Lower leg skin (tissue), 4 donors: ENCODE measurements around the gene EBI3. TPM values are rescaled to one million over a fixed set of nuclear protein-coding genes. Genes with fewer than 3 reads are reported as not detected.
"Not testable (repeated sequence)": the region's sequence is repeated elsewhere in the genome, so short reads cannot be mapped to it uniquely, and the experiment has no call there.

ENCODE experiments used
- DNase-seq, 2 donors: peaks; one replicate each; pipeline ENCODE4 v3.0.0-alpha.2; 2019; ENCODE audit warnings: low spot score in 2 of 2
- H3K4me3 ChIP-seq: fragments of 200-600 bp; sonication (generic); 2 replicates; pipeline ENCODE4 v1.5.1; 2017; ENCODE audit warnings: mild to moderate bottlenecking, low read depth; ENCODE audit not compliant: poor library complexity, severe bottlenecking
- POLR2A ChIP-seq, 2 donors: fragments of 450-650 bp; IDR thresholded peaks; one replicate each; pipeline ENCODE4 v1.6.1; 2016 to 2017; ENCODE audit warnings: antibody characterized with exemption in 2 of 2, mild to moderate bottlenecking in 1 of 2, moderate library complexity in 1 of 2
- WGBS, 2 donors: methylation state at CpG; one replicate each; pipeline ENCODE4 v1.1.5; 2018; 5-methylcytosine and 5-hydroxymethylcytosine counted together
- intact Hi-C: fragments of 100-400 bp; cut with DNase I; formaldehyde crosslinking; loops from one replicate; pipeline ENCODE4 v1.15.0; 2023; ENCODE audit warnings: low total_unique reads
- total RNA-seq, 4 donors: library from RNA; depleted of rRNA; stranded (reverse); fragments of >200 nt; gene quantifications; one replicate each; pipeline ENCODE4 v1.1.0, GENCODE V29; 2016
- TF ChIP-seq, protein P1 (sequence below), 3 donors: fragments of 450-650 bp; IDR thresholded peaks; one replicate each; pipeline ENCODE4 v1.5.1; 2016; ENCODE audit warnings: antibody characterized with exemption in 3 of 3, mild to moderate bottlenecking in 3 of 3, moderate library complexity in 2 of 3

EBI3 gene
- total RNA-seq, 4 donors from 2014 or later = 2.2 TPM; not detected in 3

DNA sequence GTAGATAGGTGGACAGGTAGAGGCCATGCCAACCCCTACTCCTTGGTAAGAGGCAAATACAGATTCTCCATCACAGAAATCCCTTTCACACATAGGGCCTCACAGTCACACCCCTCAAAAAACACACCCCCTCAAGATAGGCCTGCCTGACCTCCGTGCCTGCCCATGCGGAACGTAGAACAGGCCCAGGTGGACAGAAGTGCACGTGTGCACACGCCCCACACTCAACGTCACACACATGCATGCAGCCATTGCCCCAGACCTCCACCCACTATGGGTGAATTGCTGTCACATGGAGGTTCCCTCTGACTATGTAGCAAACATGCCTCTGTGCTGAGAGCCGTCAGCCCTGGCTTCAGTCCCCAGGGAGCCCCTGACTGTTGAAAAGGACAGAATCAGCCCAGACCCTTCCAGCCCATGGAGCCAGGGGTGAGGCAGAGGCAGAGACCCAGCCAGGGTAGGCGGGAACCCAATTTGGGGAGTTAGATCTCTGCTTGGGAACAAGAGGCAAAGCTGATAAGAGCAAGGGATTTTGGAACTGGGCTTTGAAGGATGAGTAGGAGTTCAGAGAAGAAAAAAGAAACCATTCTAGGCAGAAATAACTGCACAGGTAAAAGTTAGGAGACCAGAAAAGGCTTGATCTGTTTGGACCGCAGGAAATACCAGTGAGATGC is 43.8 kb upstream of the EBI3 start:
- intact Hi-C loops = no loop called here
- DNase-seq = no peak
- no peak overlapping the region for H3K4me3 ChIP-seq
- TF ChIP-seq POLR2A (IDR thresholded peaks at IDR 0.05) = no peak
- TF ChIP-seq, protein P1, sequence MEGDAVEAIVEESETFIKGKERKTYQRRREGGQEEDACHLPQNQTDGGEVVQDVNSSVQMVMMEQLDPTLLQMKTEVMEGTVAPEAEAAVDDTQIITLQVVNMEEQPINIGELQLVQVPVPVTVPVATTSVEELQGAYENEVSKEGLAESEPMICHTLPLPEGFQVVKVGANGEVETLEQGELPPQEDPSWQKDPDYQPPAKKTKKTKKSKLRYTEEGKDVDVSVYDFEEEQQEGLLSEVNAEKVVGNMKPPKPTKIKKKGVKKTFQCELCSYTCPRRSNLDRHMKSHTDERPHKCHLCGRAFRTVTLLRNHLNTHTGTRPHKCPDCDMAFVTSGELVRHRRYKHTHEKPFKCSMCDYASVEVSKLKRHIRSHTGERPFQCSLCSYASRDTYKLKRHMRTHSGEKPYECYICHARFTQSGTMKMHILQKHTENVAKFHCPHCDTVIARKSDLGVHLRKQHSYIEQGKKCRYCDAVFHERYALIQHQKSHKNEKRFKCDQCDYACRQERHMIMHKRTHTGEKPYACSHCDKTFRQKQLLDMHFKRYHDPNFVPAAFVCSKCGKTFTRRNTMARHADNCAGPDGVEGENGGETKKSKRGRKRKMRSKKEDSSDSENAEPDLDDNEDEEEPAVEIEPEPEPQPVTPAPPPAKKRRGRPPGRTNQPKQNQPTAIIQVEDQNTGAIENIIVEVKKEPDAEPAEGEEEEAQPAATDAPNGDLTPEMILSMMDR (IDR thresholded peaks at IDR 0.05) = no peak
- 58 to 83% methylated on average over 4 to 9 of the region's 9 CpGs for WGBS, 2 donors

- peak; percentile 35 to 91 for DNase-seq
- no peak for TF ChIP-seq POLR2A (IDR thresholded peaks at IDR 0.05)
- TF ChIP-seq, protein P1 (IDR thresholded peaks at IDR 0.05) = peak in 1 of 3 donors; percentile 9
- intact Hi-C loops = no loop called here
- no peak overlapping the region for H3K4me3 ChIP-seq
- 39 to 43% methylated on average over 22 of the region's 22 CpGs for WGBS, 2 donors
Measured at GRCh38 chr19:4186087-4186993, 43.0 kb upstream of the EBI3 start.

GRCh38 chr19:4187313-4188122 is 41.8 kb upstream of the EBI3 start:
- no peak overlapping the region for H3K4me3 ChIP-seq
- DNase-seq = no peak
- intact Hi-C loops = no loop called here
- TF ChIP-seq POLR2A (IDR thresholded peaks at IDR 0.05) = no peak
- TF ChIP-seq, protein P1 (IDR thresholded peaks at IDR 0.05) = no peak
- WGBS, 2 donors = 91 to 94% methylated on average over 10 of the region's 10 CpGs

DNA sequence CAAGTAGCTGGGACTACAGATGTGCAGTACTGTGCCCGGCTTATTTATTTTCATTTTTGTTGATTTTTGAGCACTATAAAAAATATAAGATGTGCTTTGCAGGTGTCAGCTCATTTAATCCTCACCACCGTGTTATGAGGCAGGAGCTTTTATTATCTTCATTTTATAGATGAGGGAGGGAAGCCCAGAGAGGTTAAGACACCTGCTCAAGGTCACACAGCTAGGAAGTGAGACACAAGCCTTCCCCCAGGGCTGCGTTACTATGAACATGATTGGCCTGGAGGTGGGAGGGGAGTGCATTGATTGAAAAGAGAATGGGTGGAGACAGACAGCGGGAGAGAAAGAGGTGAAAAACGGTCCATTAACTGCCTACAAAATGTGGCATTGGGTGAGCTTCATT is 39.7 kb upstream of the EBI3 start:
- intact Hi-C loops = no loop called here
- WGBS, 2 donors = 70 to 72% methylated on average over 5 of the region's 5 CpGs
- TF ChIP-seq, protein P1 (IDR thresholded peaks at IDR 0.05) = no peak
- TF ChIP-seq POLR2A (IDR thresholded peaks at IDR 0.05) = no peak
- DNase-seq = no peak
- H3K4me3 ChIP-seq = no peak overlapping the region

DNA sequence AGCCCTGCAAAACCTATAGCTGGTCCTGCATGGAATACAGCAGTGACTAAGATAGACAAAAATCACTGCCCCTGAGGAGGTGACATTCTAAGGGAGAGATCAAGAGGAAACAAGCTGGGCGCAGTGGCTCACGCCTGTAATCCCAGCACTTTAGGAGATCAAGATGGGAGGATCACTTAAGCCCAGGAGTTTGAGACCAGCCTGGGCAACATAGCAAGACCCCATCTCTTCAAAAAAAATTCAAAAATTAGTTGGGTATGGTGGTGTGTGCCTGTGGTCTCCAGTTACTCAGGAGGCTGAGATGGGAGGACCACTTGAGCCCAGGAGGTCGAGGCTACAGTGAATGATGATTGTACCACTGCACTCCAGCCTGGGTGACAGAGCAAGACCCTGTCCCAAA is 36.8 kb upstream of the EBI3 start:
- intact Hi-C loops, H3K4me3 ChIP-seq, DNase-seq: not testable (repeated sequence)
- 92 to 95% methylated on average over 3 of the region's 3 CpGs for WGBS, 2 donors

GRCh38 chr19:4194353-4194752 is 35.0 kb upstream of the EBI3 start:
- WGBS, 2 donors = 39 to 52% methylated on average over 7 of the region's 7 CpGs
- no peak overlapping the region for H3K4me3 ChIP-seq
- no peak for TF ChIP-seq POLR2A (IDR thresholded peaks at IDR 0.05)
- TF ChIP-seq, protein P1 (IDR thresholded peaks at IDR 0.05) = no peak
- no peak for DNase-seq
- intact Hi-C loops = no loop called here
